ENCODE results near the gene CARHSP1. TPM values are rescaled to one million over a fixed set of nuclear protein-coding genes. Genes with fewer than 3 reads are reported as not detected.
"Not testable (repeated sequence)": the region's sequence is repeated elsewhere in the genome, so short reads cannot be mapped to it uniquely, and the experiment has no call there.

CARHSP1 gene
- total RNA-seq, 1 donor from 2014 or later = 90.8 TPM

- Mint-ChIP-seq H3K27me3 (ENCODE audit: low read depth) (no peaks in the 10 kb centered on the region), H3K27ac (peak overlapping the region; percentile 11), H3K36me3 (ENCODE audit: low read depth) (peaks cover 83% of the 10 kb centered on the region), H3K4me3 (ENCODE audit: low read depth) (no peak overlapping the region), H3K4me1 (ENCODE audit: low read depth) (peaks cover 23% of the 10 kb centered on the region), H3K9me3 (no peaks in the 10 kb centered on the region)
- no peak for DNase-seq (ENCODE audit: low spot score)
- intact Hi-C loops (cut with micrococcal nuclease) = no loop called here
Observed at GRCh38 chr16:8814095-8814806, 54.6 kb downstream of the CARHSP1 start.

GRCh38 chr16:8812162-8812843, 56.5 kb downstream of the CARHSP1 start:
- Mint-ChIP-seq H3K4me1 (ENCODE audit: low read depth) (peaks cover 18% of the 10 kb centered on the region), H3K27ac (no peak overlapping the region), H3K36me3 (ENCODE audit: low read depth) (peaks cover 80% of the 10 kb centered on the region), H3K4me3 (ENCODE audit: low read depth) (no peak overlapping the region), H3K9me3 (no peaks in the 10 kb centered on the region), H3K27me3 (ENCODE audit: low read depth) (no peaks in the 10 kb centered on the region)
- DNase-seq (ENCODE audit: low spot score) = no peak
- intact Hi-C loops (cut with micrococcal nuclease) = no loop called here

GRCh38 chr16:8808613-8809353, 60.0 kb downstream of the CARHSP1 start:
- intact Hi-C loops (cut with micrococcal nuclease) = no loop called here
- Mint-ChIP-seq H3K9me3 (no peaks in the 10 kb centered on the region), H3K4me3 (ENCODE audit: low read depth) (no peak overlapping the region), H3K4me1 (ENCODE audit: low read depth) (no peaks in the 10 kb centered on the region), H3K36me3 (ENCODE audit: low read depth) (peaks cover 75% of the 10 kb centered on the region), H3K27me3 (ENCODE audit: low read depth) (no peaks in the 10 kb centered on the region), H3K27ac (no peak overlapping the region)
- DNase-seq (ENCODE audit: low spot score) = no peak

- H3K27me3 Mint-ChIP-seq (ENCODE audit: low read depth) = no peaks in the 10 kb centered on the region
- H3K27ac Mint-ChIP-seq = no peak overlapping the region
- DNase-seq (ENCODE audit: low spot score) = no peak
- H3K4me3 Mint-ChIP-seq (ENCODE audit: low read depth) = no peak overlapping the region
- intact Hi-C loops (cut with micrococcal nuclease) = no loop called here
- H3K4me1 Mint-ChIP-seq (ENCODE audit: low read depth) = no peaks in the 10 kb centered on the region
- no peaks in the 10 kb centered on the region for H3K9me3 Mint-ChIP-seq
- peaks cover 76% of the 10 kb centered on the region for H3K36me3 Mint-ChIP-seq (ENCODE audit: low read depth)
Observed at GRCh38 chr16:8808009-8808408, 60.8 kb downstream of the CARHSP1 start.

GRCh38 chr16:8807189-8807588, 61.6 kb downstream of the CARHSP1 start:
- peaks cover 76% of the 10 kb centered on the region for H3K36me3 Mint-ChIP-seq (ENCODE audit: low read depth)
- H3K4me3 Mint-ChIP-seq (ENCODE audit: low read depth) = no peak overlapping the region
- no peak for DNase-seq (ENCODE audit: low spot score)
- peak overlapping the region; percentile 8 for H3K27ac Mint-ChIP-seq
- no peaks in the 10 kb centered on the region for H3K9me3 Mint-ChIP-seq
- peaks cover 2% of the 10 kb centered on the region for H3K4me1 Mint-ChIP-seq (ENCODE audit: low read depth)
- no peaks in the 10 kb centered on the region for H3K27me3 Mint-ChIP-seq (ENCODE audit: low read depth)
- intact Hi-C loops (cut with micrococcal nuclease) = no loop called here

GRCh38 chr16:8806272-8806983, 62.4 kb downstream of the CARHSP1 start:
- Mint-ChIP-seq H3K27me3 (ENCODE audit: low read depth) (no peaks in the 10 kb centered on the region), H3K4me3 (ENCODE audit: low read depth) (no peak overlapping the region), H3K4me1 (ENCODE audit: low read depth) (peaks cover 3% of the 10 kb centered on the region), H3K9me3 (no peaks in the 10 kb centered on the region), H3K36me3 (ENCODE audit: low read depth) (peaks cover 76% of the 10 kb centered on the region), H3K27ac (no peak overlapping the region)
- no peak for DNase-seq (ENCODE audit: low spot score)
- intact Hi-C loops (cut with micrococcal nuclease) = no loop called here

GRCh38 chr16:8804313-8804712, 64.5 kb downstream of the CARHSP1 start:
- Mint-ChIP-seq H3K4me3 (ENCODE audit: low read depth) (no peak overlapping the region), H3K4me1 (ENCODE audit: low read depth) (peaks cover 9% of the 10 kb centered on the region), H3K9me3 (no peaks in the 10 kb centered on the region), H3K27ac (no peak overlapping the region), H3K27me3 (ENCODE audit: low read depth) (no peaks in the 10 kb centered on the region), H3K36me3 (ENCODE audit: low read depth) (peaks cover 68% of the 10 kb centered on the region)
- no peak for DNase-seq (ENCODE audit: low spot score)
- intact Hi-C loops (cut with micrococcal nuclease) = no loop called here

- peaks cover 69% of the 10 kb centered on the region for H3K36me3 Mint-ChIP-seq (ENCODE audit: low read depth)
- H3K9me3 Mint-ChIP-seq; DNase-seq (ENCODE audit: low spot score); H3K4me3 Mint-ChIP-seq (ENCODE audit: low read depth); H3K27ac Mint-ChIP-seq; H3K27me3 Mint-ChIP-seq (ENCODE audit: low read depth); intact Hi-C loops (cut with micrococcal nuclease): not testable (repeated sequence)
- H3K4me1 Mint-ChIP-seq (ENCODE audit: low read depth) = peaks cover 12% of the 10 kb centered on the region
Observed at GRCh38 chr16:8803733-8804132, 65.1 kb downstream of the CARHSP1 start.

Other genes with a start within 250 kb of the CARHSP1 start
- 34.9 and 39.0 TPM in 2 replicates for gene METTL22, start 247.3 kb downstream of the CARHSP1 start, total RNA-seq
- 22.5 and 24.2 TPM in 2 replicates for gene ABAT, start 194.4 kb downstream of the CARHSP1 start, total RNA-seq
- 15.6 and 15.9 TPM in 2 replicates for gene TMEM186, start 71.4 kb downstream of the CARHSP1 start, total RNA-seq
- gene PMM2, start 71.2 kb downstream of the CARHSP1 start, total RNA-seq = 62.5 and 67.6 TPM in 2 replicates
- not detected in 2 replicates for gene LITAFD, start 13.3 kb upstream of the CARHSP1 start, total RNA-seq
- 164 and 176 TPM in 2 replicates for gene USP7, start 94.9 kb upstream of the CARHSP1 start, total RNA-seq
- 54.5 and 54.9 TPM in 2 replicates for gene HAPSTR1, start 222.6 kb upstream of the CARHSP1 start, total RNA-seq

All from activated T-helper 2 cell treated with anti-CD3 and anti-CD28 coated beads, Interferon-gamma antibody, Interleukin-2, Interleukin-4, amounts not matched to agents 10 μg/mL and 5 μg/mL and 100 μg/mL, durations not matched to agents 14 hours and 24 hours and 36 hours (primary cell).